NCI-H2227 (cell line): ENCODE measurements around the gene KRTAP21-1.
"Not testable (repeated sequence)": the region's sequence is repeated elsewhere in the genome, so short reads cannot be mapped to it uniquely, and the experiment has no call there.

Experiments
- DNase-seq: peaks from one replicate; lab custom pipeline; 2025; ENCODE audit not compliant: unreplicated experiment; lab: John Stamatoyannopoulos, UW

Gene KRTAP21-1

GRCh38 chr21:30755328-30755727 lies at the start of gene KRTAP21-1:
TSS of gene KRTAP21-1 (minus strand) at chr21:30755428. CDS start at chr21:30755378, 50 bp downstream.
- DNase-seq: not testable (repeated sequence)

- DNase-seq: no peak
These were observed 45.4 kb upstream of the KRTAP21-1 start for GRCh38 chr21:30800605-30801004.

GRCh38 chr21:30793581-30794314 lies 38.5 kb upstream of the KRTAP21-1 start:
- DNase-seq: no peak

- no peak for DNase-seq
These were observed 24.0 kb upstream of the KRTAP21-1 start for GRCh38 chr21:30779249-30779648.

GRCh38 chr21:30769724-30770431 lies 14.7 kb upstream of the KRTAP21-1 start:
- DNase-seq: no peak

- DNase-seq: no peak
These were observed 5.5 kb upstream of the KRTAP21-1 start for GRCh38 chr21:30760776-30761175.

GRCh38 chr21:30758306-30758705 lies 3.1 kb upstream of the KRTAP21-1 start:
- no peak for DNase-seq

GRCh38 chr21:30747159-30747558 lies 8.1 kb downstream of the KRTAP21-1 start, which contains the start of gene KRTAP21-2:
TSS of gene KRTAP21-2 (minus strand) at chr21:30747259. CDS start at chr21:30747202, 57 bp downstream.
- DNase-seq: no peak

- DNase-seq: no peak
These were observed 14.8 kb downstream of the KRTAP21-1 start for GRCh38 chr21:30740462-30740861.

- DNase-seq: no peak
These were observed 22.2 kb downstream of the KRTAP21-1 start for GRCh38 chr21:30733026-30733425.

- DNase-seq: no peak
These were observed 28.5 kb downstream of the KRTAP21-1 start for GRCh38 chr21:30726726-30727125.

GRCh38 chr21:30719401-30719800 lies 35.8 kb downstream of the KRTAP21-1 start:
- DNase-seq: no peak

GRCh38 chr21:30718239-30718909 lies 36.9 kb downstream of the KRTAP21-1 start, which contains the start of gene KRTAP21-3:
TSS of gene KRTAP21-3 (minus strand) at chr21:30718777. CDS start at chr21:30718759, 18 bp downstream.
- no peak for DNase-seq

GRCh38 chr21:30717105-30717504 lies 38.1 kb downstream of the KRTAP21-1 start:
- no peak for DNase-seq

GRCh38 chr21:30714946-30715345 lies 40.3 kb downstream of the KRTAP21-1 start:
- DNase-seq: no peak

GRCh38 chr21:30714456-30714855 lies 40.8 kb downstream of the KRTAP21-1 start:
- no peak for DNase-seq

- DNase-seq: no peak
These were observed 41.5 kb downstream of the KRTAP21-1 start for GRCh38 chr21:30713766-30714165.

GRCh38 chr21:30710499-30710898 lies 44.7 kb downstream of the KRTAP21-1 start:
- DNase-seq: no peak

GRCh38 chr21:30707409-30707808 lies 47.8 kb downstream of the KRTAP21-1 start:
- no peak for DNase-seq
